ENCODE measurements around the gene MAP2K5.

Gene MAP2K5

GRCh38 chr15:67786646-67787045, 244.1 kb downstream of the MAP2K5 start:
- H3K4me3 ChIP-seq (ENCODE audit: low read length) = no peak overlapping the region
- TF ChIP-seq CTCF (conservative IDR thresholded peaks at IDR 0.05; ENCODE audit: low read depth, low read length) = no peak
- no peak for DNase-seq (ENCODE audit: low read depth)

- no peak for DNase-seq (ENCODE audit: low read depth)
- no peak for TF ChIP-seq CTCF (conservative IDR thresholded peaks at IDR 0.05; ENCODE audit: low read depth, low read length)
- H3K4me3 ChIP-seq (ENCODE audit: low read length) = no peak overlapping the region
Measured at GRCh38 chr15:67788986-67789385, 246.5 kb downstream of the MAP2K5 start.

- H3K4me3 ChIP-seq (ENCODE audit: low read length) = no peak overlapping the region
- DNase-seq (ENCODE audit: low read depth) = no peak
- TF ChIP-seq CTCF (conservative IDR thresholded peaks at IDR 0.05; ENCODE audit: low read depth, low read length) = no peak
Measured at GRCh38 chr15:67790610-67791319, 248.3 kb downstream of the MAP2K5 start.

- no peak overlapping the region for H3K4me3 ChIP-seq (ENCODE audit: low read length)
- TF ChIP-seq CTCF (conservative IDR thresholded peaks at IDR 0.05; ENCODE audit: low read depth, low read length) = no peak
- DNase-seq (ENCODE audit: low read depth) = no peak
Measured at GRCh38 chr15:67792250-67792942, 249.9 kb downstream of the MAP2K5 start.

GRCh38 chr15:67794832-67795574, 252.5 kb downstream of the MAP2K5 start:
- no peak for TF ChIP-seq CTCF (conservative IDR thresholded peaks at IDR 0.05; ENCODE audit: low read depth, low read length)
- no peak overlapping the region for H3K4me3 ChIP-seq (ENCODE audit: low read length)
- DNase-seq (ENCODE audit: low read depth) = no peak

- no peak for DNase-seq (ENCODE audit: low read depth)
- no peak overlapping the region for H3K4me3 ChIP-seq (ENCODE audit: low read length)
- no peak for TF ChIP-seq CTCF (conservative IDR thresholded peaks at IDR 0.05; ENCODE audit: low read depth, low read length)
Measured at GRCh38 chr15:67796196-67797127, 254.0 kb downstream of the MAP2K5 start.
